ENCODE results near the gene EFHC2.
"Not testable (repeated sequence)": the region's sequence is repeated elsewhere in the genome, so short reads cannot be mapped to it uniquely, and the experiment has no call there.

Gene EFHC2

GRCh38 chrX:44291468-44292092, 51.9 kb downstream of the EFHC2 start:
- no peak for DNase-seq (ENCODE audit: low read depth)

DNA sequence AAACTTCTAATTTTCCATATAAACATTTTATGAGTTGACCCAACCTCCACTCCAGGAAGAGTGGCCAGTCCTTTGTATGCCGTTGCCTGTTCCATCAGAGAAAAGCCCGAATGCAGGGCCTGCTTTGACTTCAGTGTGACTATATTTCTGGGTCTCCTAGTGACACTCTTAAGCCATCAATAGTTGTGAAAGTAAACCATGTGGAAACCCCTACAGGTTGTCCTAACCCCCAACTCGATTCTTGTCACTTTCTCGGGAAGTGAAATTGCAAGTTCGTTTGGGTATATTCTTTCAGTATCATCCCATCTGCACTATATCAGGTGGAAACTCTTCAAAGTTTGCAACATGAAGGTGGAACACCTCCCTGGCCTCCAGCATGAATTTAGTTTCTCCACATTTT, 52.8 kb downstream of the EFHC2 start:
- no peak for DNase-seq (ENCODE audit: low read depth)

DNA sequence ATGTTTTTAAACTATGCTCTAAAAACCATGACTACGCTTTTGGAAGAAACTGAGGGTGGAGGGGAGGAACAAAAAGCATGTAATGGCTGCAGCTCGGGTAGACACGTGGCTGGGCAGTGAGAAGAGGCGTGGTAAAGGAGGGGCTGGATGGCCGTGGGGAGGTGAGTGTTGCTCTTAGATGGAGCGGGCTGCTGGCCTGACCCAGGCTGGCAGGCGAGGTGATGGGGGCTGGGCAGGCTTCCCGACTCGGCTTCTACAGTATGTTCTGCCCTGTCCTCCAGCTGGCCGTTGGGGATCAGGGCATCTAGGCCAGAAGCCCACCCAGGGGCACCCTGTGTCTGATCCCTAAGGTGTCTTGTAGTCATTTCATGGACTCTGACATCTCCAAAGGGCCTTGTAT, 60.7 kb downstream of the EFHC2 start:
- no peak for DNase-seq (ENCODE audit: low read depth)

DNA sequence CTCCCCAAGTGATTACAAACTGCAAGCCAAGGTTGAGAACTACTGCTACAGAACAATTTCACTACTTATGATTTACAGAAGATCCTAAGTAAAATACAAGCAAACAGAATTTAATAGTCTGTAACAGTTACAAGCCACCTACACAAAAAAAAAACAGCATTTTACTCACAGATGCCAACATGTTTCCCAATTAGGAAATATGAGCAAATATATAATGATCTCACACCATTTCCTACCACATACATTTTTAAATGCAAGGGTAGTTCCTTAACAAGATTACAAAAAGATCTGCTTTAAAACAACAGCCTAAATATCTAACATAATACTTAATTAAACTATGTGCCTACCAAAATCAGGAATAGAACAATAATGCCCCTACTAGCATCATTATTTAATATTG, 63.4 kb downstream of the EFHC2 start:
- no peak for DNase-seq (ENCODE audit: low read depth)

DNA sequence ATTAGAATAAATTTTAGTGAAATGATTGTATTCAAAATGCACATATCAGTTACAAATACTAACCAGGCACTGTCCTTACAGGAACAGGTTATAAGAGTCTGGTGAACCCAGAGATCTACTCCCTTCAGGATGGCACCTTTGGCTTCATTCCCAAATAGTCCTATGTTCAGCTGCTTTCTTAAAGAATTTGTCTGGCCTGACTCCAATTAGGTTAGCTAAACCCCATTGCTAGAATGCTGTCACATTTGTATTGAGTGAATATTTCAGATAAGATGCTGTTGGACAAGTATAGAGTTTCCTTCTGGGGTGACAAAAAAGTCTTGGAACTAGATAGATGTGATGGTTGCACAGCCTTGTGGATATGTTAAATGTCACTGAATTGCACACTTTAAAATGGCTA, 69.4 kb downstream of the EFHC2 start:
- no peak for DNase-seq (ENCODE audit: low read depth)

DNA sequence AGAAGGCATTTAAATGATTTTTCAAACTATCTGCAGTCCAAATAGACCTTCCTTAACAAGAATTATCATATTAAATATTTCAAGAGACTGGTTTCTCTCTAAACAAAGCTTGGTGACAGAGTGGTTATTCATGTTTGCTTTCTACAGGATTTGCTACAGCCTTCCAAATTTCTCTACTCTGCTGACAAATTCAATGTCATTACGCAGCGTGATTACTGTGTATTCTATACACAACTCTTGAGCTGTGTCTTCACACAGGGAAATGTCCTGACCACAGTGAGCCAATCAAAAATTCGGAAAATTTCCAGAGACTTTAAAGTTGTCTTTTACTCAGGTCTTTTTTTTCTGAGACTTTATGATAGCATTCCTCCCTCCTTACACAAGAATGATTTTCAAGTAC, 75.6 kb downstream of the EFHC2 start:
- DNase-seq (ENCODE audit: low read depth), result no peak

DNA sequence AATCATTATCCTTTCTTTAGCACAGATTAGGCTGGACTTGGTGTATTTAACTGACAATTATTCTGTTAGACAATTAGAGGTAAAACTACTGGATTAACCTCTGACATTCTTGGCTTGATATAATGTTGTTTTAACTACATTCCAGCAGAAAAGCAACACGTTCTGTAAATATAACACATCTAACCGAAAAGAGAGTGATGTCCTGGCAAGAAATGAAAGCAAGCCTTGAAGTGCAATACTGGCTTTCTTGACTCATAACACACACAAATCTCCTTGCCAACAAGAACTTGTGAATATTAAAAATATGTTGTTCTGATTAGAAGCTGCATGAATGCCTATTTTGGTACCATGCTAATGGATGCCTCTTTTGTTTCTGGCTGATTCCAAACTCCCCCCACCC, 76.4 kb downstream of the EFHC2 start:
- no peak for DNase-seq (ENCODE audit: low read depth)

- no peak for DNase-seq (ENCODE audit: low read depth)
Observed at GRCh38 chrX:44265559-44265958, 77.9 kb downstream of the EFHC2 start.

GRCh38 chrX:44264936-44265335, 78.5 kb downstream of the EFHC2 start:
- DNase-seq (ENCODE audit: low read depth), result no peak

DNA sequence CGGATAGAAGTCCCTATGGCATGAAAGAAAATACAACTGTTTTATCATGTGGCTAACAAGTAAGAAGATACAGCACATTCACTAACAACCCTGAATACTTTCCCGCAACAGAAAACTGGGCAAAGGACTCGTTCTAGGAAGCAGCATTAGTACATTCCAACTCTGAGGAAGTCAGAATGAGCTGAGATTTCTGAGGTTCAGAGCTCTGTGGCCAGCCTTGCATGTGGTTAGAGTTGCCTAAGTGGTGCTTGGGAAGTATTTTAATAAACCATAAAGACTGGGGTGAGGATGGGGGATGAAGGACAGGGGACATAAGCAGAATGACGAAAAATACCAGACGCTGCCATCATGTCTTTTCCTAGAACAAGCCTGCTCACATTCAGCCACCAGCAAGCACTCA, 82.2 kb downstream of the EFHC2 start:
- no peak for DNase-seq (ENCODE audit: low read depth)

GRCh38 chrX:44260609-44261008, 82.9 kb downstream of the EFHC2 start:
- no peak for DNase-seq (ENCODE audit: low read depth)

DNA sequence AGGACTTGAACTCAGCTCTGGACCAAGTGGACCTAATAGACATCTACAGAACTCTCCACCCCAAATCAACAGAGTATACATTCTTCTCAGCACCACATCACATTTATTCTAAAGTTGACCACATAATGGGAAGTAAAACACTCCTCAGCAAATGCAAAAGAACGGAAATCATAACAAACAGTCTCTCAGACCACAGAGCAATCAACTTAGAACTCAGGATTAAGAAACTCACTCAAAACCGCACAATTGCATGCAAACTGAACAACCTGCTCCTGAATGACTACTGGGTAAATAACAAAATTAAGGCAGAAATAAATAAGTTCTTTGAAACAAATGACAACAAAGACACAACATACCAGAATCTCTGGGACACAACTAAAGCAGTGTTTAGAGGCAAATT, 87.7 kb downstream of the EFHC2 start:
- not testable (repeated sequence) for DNase-seq (ENCODE audit: low read depth)

GRCh38 chrX:44253575-44253942, 89.9 kb downstream of the EFHC2 start:
- no peak for DNase-seq (ENCODE audit: low read depth)

GRCh38 chrX:44252688-44253574, 90.5 kb downstream of the EFHC2 start:
- not testable (repeated sequence) for DNase-seq (ENCODE audit: low read depth)

DNA sequence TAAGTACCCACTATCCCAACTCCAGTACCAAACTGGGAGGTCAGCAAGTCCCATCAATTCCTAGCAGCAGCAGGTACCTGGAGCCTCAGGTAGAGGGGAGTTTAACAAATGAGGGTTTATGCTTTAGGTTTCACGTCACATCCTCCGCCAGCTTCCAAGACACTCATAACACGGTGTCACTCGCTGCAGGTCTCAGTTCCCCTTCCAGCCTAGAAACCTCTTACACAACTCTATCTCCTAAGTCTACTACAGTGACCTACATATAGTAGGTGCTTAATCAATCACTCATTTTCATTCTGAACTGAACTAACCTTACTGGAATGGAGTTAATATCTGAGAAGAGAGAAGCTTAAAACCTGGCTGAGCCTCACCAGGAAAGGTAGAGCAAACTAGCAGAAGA, 96.0 kb downstream of the EFHC2 start:
- no peak for DNase-seq (ENCODE audit: low read depth)

- DNase-seq (ENCODE audit: low read depth), result no peak
Observed at GRCh38 chrX:44246826-44247225, 96.6 kb downstream of the EFHC2 start.

DNA sequence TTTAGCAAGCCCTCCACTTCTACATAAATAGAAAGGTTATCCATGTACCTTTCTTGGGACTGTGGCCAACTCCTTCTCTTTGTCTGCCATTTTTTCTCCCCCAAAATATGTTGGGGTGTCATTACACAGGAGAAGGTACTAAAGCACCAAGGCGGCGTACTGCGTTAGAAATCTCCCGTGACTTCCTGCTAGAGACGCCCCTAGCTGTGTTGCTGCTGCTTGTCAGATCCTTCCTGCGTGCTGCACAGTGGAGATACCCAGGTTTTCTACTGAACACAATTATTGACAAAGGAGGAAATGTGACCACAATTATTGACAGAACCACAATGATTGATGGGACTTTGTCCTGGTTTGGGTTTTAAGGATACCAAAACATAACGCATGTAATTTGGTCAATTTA, 97.7 kb downstream of the EFHC2 start:
- DNase-seq (ENCODE audit: low read depth), result no peak

DNA sequence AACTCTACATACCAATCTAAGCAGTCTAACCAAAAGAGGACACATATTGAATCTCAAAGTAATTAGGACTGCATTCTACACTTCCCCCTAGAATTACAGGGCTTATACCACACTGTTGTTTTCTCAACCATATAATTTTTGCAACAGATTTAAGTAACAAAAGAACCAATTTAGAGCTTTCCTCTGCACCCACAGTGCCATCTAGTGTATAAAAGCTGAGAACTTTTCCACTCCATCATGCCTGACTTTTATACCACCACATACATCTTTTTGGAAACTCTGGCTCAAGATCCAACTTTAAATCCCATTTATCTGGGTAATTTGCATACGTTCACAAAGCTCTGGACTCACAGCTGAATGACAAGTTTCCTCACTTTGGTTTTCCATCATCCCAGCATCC, 99.5 kb downstream of the EFHC2 start:
- no peak for DNase-seq (ENCODE audit: low read depth)

- no peak for DNase-seq (ENCODE audit: low read depth)
Observed at GRCh38 chrX:44241546-44241945, 101.9 kb downstream of the EFHC2 start.

DNA sequence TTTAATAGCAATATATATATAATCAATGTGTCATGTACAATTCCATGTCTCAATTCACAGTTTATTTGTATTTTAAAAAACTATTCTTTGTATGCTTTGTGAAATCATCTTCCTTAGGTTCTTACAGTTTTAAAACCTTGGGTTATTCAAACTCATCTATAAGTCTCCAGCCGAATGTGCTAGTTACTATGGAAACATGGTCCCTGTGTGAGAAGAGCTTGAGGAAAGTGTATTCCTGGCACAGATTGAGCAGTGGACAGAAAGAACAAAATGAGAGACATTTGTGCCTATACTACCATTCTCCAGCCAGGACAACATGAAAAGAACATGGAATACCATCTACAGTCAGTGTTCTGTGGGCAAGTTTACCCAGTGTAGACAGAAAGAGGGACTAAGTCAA, 103.4 kb downstream of the EFHC2 start:
- no peak for DNase-seq (ENCODE audit: low read depth)

GRCh38 chrX:44239036-44239435, 104.4 kb downstream of the EFHC2 start:
- no peak for DNase-seq (ENCODE audit: low read depth)

DNA sequence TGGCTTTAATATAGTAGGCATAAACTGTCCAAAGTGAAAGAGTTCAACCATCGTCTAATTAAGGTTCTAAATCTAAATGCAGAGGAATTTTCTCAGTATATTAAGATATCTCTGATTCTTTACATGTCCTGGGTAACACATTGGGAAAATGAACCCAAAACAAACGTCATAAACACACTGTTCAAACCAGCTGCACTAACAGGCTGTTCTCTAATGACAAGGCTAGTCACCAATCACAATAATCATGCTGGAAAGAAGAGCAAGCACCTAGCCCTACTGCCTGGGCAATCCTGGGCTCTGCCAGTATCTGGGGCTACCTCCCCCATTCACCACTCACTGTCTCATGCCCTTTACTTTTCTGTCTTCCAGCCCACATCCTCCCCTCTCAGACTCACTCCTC, 107.9 kb downstream of the EFHC2 start:
- DNase-seq (ENCODE audit: low read depth), result no peak

- no peak for DNase-seq (ENCODE audit: low read depth)
Observed at GRCh38 chrX:44234541-44234940, 108.9 kb downstream of the EFHC2 start.

- no peak for DNase-seq (ENCODE audit: low read depth)
Observed at GRCh38 chrX:44234116-44234515, 109.4 kb downstream of the EFHC2 start.
